Progenitor cell of endocrine pancreas (in vitro differentiated cells): ENCODE results near the gene MESP2. TPM values are rescaled to one million over a fixed set of nuclear protein-coding genes. Genes with fewer than 3 reads are reported as not detected.

Experiments
- DNase-seq: peaks from one replicate; pipeline ENCODE4 v3.0.0; 2021; ENCODE audit warnings: low spot score; ENCODE audit not compliant: unreplicated experiment
- H3K27ac Mint-ChIP-seq: 2 replicates; pipeline ENCODE4 v1.8.0; 2021; ENCODE audit warnings: mild to moderate bottlenecking, moderate library complexity, mixed read lengths
- H3K27me3 Mint-ChIP-seq: 2 replicates; pipeline ENCODE4 v1.8.0; 2021; ENCODE audit warnings: mixed read lengths
- H3K36me3 Mint-ChIP-seq: 2 replicates; pipeline ENCODE4 v1.8.0; 2022; ENCODE audit warnings: mixed read lengths; ENCODE audit not compliant: insufficient read depth
- H3K4me1 Mint-ChIP-seq: 2 replicates; pipeline ENCODE4 v1.8.0; 2021; ENCODE audit warnings: low read depth, mixed read lengths
- H3K4me3 Mint-ChIP-seq: 2 replicates; pipeline ENCODE4 v1.8.0; 2021; ENCODE audit warnings: low read depth, mild to moderate bottlenecking, moderate library complexity, mixed read lengths
- H3K9me3 Mint-ChIP-seq: 2 replicates; pipeline ENCODE4 v1.8.0; 2021; ENCODE audit warnings: low read depth, mixed read lengths
- CTCF ChIP-seq: fragments of 200-600 bp; sonication (generic); IDR thresholded peaks from one replicate; pipeline ENCODE4 v1.5.0; 2021; ENCODE audit warnings: antibody characterized with exemption, mild to moderate bottlenecking; ENCODE audit not compliant: unreplicated experiment
- total RNA-seq: library from RNA; stranded (reverse); gene quantifications from 2 replicates; pipeline ENCODE4 v1.2.1, GENCODE V29; 2021

The MESP2 gene
- total RNA-seq, 1 donor from 2014 or later, result not detected

GRCh38 chr15:89760303-89761008, 15.7 kb upstream of the MESP2 start:
- no peak overlapping the region for H3K27ac Mint-ChIP-seq
- peak; percentile 97 for TF ChIP-seq CTCF
- H3K36me3 Mint-ChIP-seq, result no peaks in the 10 kb centered on the region
- H3K9me3 Mint-ChIP-seq, result no peaks in the 10 kb centered on the region
- H3K27me3 Mint-ChIP-seq, result peaks cover 43% of the 10 kb centered on the region
- H3K4me1 Mint-ChIP-seq, result no peaks in the 10 kb centered on the region
- no peak overlapping the region for H3K4me3 Mint-ChIP-seq
- DNase-seq, result peak; percentile 85

GRCh38 chr15:89761009-89761831, 14.9 kb upstream of the MESP2 start:
- DNase-seq, result no peak
- no peaks in the 10 kb centered on the region for H3K9me3 Mint-ChIP-seq
- H3K27me3 Mint-ChIP-seq, result peaks cover 39% of the 10 kb centered on the region

GRCh38 chr15:89761929-89762328, 14.2 kb upstream of the MESP2 start:
- Mint-ChIP-seq H3K9me3 (no peaks in the 10 kb centered on the region), H3K27ac (no peak overlapping the region), H3K4me1 (no peaks in the 10 kb centered on the region), H3K4me3 (no peak overlapping the region), H3K36me3 (no peaks in the 10 kb centered on the region), H3K27me3 (peaks cover 41% of the 10 kb centered on the region)
- no peak for DNase-seq
- TF ChIP-seq CTCF, result no peak

More at GRCh38 chr15:89761009-89761831, 14.9 kb upstream of the MESP2 start:
- TF ChIP-seq CTCF, result no peak
- no peak overlapping the region for H3K4me3 Mint-ChIP-seq
- no peaks in the 10 kb centered on the region for H3K36me3 Mint-ChIP-seq
- no peak overlapping the region for H3K27ac Mint-ChIP-seq
- no peaks in the 10 kb centered on the region for H3K4me1 Mint-ChIP-seq

GRCh38 chr15:89765694-89766093, 10.4 kb upstream of the MESP2 start:
- Mint-ChIP-seq H3K4me3 (no peak overlapping the region), H3K9me3 (no peaks in the 10 kb centered on the region), H3K27me3 (peaks cover 27% of the 10 kb centered on the region), H3K4me1 (no peaks in the 10 kb centered on the region), H3K27ac (no peak overlapping the region), H3K36me3 (no peaks in the 10 kb centered on the region)
- no peak for DNase-seq
- no peak for TF ChIP-seq CTCF

GRCh38 chr15:89766357-89767311, 9.5 kb upstream of the MESP2 start:
- no peak overlapping the region for H3K4me3 Mint-ChIP-seq
- no peak for TF ChIP-seq CTCF
- peaks cover 23% of the 10 kb centered on the region for H3K27me3 Mint-ChIP-seq
- H3K9me3 Mint-ChIP-seq, result no peaks in the 10 kb centered on the region
- H3K4me1 Mint-ChIP-seq, result no peaks in the 10 kb centered on the region
- DNase-seq, result no peak
- H3K27ac Mint-ChIP-seq, result no peak overlapping the region
- H3K36me3 Mint-ChIP-seq, result no peaks in the 10 kb centered on the region
